ENCODE results near the gene ADAMTS17.

DNA sequence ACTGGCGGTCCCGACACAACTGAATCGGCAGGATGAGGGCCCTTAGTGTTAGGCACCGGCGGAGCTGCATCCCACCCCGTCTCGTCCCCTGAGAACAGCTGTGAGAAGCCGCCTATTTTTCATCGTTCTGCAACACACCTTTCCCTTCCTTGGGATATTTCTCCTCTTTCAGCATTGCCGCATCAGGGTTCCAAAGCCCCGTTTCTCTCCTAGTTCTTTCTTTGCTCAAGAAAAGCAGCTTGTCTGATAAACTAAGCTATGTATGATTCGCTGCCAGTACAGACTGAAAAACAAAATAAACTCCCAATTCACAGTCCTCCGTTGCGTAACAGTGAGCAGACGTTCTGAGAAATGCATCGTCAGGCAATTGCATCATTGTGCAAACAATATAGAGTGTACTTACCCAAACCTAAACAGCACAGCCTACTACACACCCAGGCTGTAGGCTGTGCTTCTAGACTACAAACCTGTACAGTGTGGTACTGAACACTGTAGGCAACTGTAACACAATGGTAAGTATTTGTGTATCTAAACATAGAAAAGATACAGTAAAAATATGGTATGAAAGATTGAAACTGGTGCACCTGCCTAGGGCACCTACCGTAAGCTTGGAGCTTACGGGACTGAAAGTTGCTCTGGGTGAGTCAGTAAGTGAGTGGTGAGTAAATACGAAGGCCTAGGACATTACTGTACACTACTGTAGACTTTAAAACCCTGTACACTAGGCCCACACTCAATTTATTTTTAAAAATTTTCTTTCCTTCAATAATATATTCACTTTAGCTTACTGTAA, 8.9 kb upstream of the ADAMTS17 start:
- TF ChIP-seq, protein P1, sequence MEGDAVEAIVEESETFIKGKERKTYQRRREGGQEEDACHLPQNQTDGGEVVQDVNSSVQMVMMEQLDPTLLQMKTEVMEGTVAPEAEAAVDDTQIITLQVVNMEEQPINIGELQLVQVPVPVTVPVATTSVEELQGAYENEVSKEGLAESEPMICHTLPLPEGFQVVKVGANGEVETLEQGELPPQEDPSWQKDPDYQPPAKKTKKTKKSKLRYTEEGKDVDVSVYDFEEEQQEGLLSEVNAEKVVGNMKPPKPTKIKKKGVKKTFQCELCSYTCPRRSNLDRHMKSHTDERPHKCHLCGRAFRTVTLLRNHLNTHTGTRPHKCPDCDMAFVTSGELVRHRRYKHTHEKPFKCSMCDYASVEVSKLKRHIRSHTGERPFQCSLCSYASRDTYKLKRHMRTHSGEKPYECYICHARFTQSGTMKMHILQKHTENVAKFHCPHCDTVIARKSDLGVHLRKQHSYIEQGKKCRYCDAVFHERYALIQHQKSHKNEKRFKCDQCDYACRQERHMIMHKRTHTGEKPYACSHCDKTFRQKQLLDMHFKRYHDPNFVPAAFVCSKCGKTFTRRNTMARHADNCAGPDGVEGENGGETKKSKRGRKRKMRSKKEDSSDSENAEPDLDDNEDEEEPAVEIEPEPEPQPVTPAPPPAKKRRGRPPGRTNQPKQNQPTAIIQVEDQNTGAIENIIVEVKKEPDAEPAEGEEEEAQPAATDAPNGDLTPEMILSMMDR (IDR thresholded peaks at IDR 0.05; ENCODE audit: low read depth, low read length, poor library complexity, severe bottlenecking) = no peak
- TF ChIP-seq EZH2phosphoT487 (IDR thresholded peaks at IDR 0.05; ENCODE audit: borderline replicate concordance, low read length) = no peak

Data from DOHH2 (cell line).